K562 (cell line): ENCODE results near the gene PEX11B.

ENCODE experiments used
- POLR2A ChIP-seq: fragments of 450-650 bp; conservative IDR thresholded peaks from 2 replicates; pipeline ENCODE4 v1.6.1; 2016
- SMARCA5 ChIP-seq: fragments of 450-650 bp; IDR thresholded peaks from 2 replicates; pipeline ENCODE4 v1.6.1; 2016
- SP1 ChIP-seq: sonication (generic); formaldehyde crosslinking; IDR thresholded peaks from 2 replicates; pipeline ENCODE4 v1.8.1; 2022; ENCODE audit warnings: mild to moderate bottlenecking, missing genetic modification reagents
- TAF1 ChIP-seq: IDR thresholded peaks from 2 replicates; pipeline ENCODE4 v1.6.1; 2011; ENCODE audit warnings: mild to moderate bottlenecking, low read length, moderate library complexity; ENCODE audit not compliant: insufficient read depth, control insufficient read depth, severe bottlenecking; ENCODE audit errors: extremely low read depth
- YY1 ChIP-seq, 3 experiments: IDR thresholded peaks; 2 replicates each; pipeline ENCODE4 v1.6.1; 2011; ENCODE audit warnings: low read length in 2 of 3, mild to moderate bottlenecking in 2 of 3, moderate library complexity in 2 of 3, borderline replicate concordance in 1 of 3, control low read depth in 1 of 3, low read depth in 1 of 3; ENCODE audit not compliant: insufficient read depth in 3 of 3, insufficient replicate concordance in 2 of 3, control insufficient read depth in 1 of 3, insufficient read length in 1 of 3; ENCODE audit errors: extremely low read depth in 1 of 3
- ZFX ChIP-seq: sonication (generic); formaldehyde crosslinking; IDR thresholded peaks from 2 replicates; pipeline ENCODE4 v1.8.0; 2022; ENCODE audit warnings: mild to moderate bottlenecking, missing genetic modification reagents, moderate library complexity
- ZNF75A ChIP-seq: fragments of 450-650 bp; formaldehyde crosslinking; IDR thresholded peaks from 2 replicates; pipeline ENCODE4 v1.4.0; 2020; ENCODE audit warnings: mild to moderate bottlenecking
- TF ChIP-seq, protein P1 (sequence below): sonication (generic); formaldehyde crosslinking; IDR thresholded peaks from 2 replicates; pipeline ENCODE4 v1.8.0; 2022; ENCODE audit warnings: mild to moderate bottlenecking, low read depth, missing genetic modification reagents
- TF ChIP-seq, protein P2 (sequence below): IDR thresholded peaks from 3 replicates; pipeline ENCODE4 v1.6.1; 2011; ENCODE audit warnings: borderline replicate concordance, mild to moderate bottlenecking, moderate library complexity; ENCODE audit not compliant: insufficient read length; ENCODE audit errors: extremely low read depth

DNA sequence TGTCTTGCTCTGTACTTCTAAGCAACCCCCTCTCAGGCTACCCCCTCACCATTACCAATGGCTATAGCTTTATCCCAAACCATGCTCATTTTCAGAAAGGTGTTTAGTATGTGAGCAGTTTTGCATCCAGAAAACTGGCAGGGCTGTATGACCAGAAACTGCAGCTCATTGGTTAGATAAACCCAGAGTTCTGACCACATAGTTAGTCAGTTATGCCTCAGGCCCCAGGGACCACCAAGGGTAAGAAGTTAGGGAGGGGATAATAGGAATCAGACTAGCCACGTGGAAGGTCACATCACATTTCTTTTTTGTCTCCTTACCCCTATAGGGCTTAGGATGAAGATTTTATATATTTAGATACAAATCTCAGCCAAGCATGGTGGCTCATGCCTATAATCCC lies 9.9 kb downstream of the PEX11B start:
- TF ChIP-seq YY1 (IDR thresholded peaks at IDR 0.05; ENCODE audit: borderline replicate concordance in 1 of 3, control insufficient read depth in 1 of 3, extremely low read depth in 1 of 3, insufficient read depth in 3 of 3, insufficient read length in 1 of 3, insufficient replicate concordance in 2 of 3, low read depth in 1 of 3, low read length in 2 of 3) (no peak), POLR2A (no peak), ZNF75A (no peak), SMARCA5 (no peak), TAF1 (no peak), ZFX (CRISPR knock-in tag) (no peak), SP1 (CRISPR knock-in tag) (no peak)
- TF ChIP-seq, protein P1, sequence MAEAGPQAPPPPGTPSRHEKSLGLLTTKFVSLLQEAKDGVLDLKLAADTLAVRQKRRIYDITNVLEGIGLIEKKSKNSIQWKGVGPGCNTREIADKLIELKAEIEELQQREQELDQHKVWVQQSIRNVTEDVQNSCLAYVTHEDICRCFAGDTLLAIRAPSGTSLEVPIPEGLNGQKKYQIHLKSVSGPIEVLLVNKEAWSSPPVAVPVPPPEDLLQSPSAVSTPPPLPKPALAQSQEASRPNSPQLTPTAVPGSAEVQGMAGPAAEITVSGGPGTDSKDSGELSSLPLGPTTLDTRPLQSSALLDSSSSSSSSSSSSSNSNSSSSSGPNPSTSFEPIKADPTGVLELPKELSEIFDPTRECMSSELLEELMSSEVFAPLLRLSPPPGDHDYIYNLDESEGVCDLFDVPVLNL (CRISPR knock-in tag): no peak
- TF ChIP-seq, protein P2, sequence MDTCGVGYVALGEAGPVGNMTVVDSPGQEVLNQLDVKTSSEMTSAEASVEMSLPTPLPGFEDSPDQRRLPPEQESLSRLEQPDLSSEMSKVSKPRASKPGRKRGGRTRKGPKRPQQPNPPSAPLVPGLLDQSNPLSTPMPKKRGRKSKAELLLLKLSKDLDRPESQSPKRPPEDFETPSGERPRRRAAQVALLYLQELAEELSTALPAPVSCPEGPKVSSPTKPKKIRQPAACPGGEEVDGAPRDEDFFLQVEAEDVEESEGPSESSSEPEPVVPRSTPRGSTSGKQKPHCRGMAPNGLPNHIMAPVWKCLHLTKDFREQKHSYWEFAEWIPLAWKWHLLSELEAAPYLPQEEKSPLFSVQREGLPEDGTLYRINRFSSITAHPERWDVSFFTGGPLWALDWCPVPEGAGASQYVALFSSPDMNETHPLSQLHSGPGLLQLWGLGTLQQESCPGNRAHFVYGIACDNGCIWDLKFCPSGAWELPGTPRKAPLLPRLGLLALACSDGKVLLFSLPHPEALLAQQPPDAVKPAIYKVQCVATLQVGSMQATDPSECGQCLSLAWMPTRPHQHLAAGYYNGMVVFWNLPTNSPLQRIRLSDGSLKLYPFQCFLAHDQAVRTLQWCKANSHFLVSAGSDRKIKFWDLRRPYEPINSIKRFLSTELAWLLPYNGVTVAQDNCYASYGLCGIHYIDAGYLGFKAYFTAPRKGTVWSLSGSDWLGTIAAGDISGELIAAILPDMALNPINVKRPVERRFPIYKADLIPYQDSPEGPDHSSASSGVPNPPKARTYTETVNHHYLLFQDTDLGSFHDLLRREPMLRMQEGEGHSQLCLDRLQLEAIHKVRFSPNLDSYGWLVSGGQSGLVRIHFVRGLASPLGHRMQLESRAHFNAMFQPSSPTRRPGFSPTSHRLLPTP: no peak
